Measurements from ENCODE around the gene RFTN1. TPM values are rescaled to one million over a fixed set of nuclear protein-coding genes. Genes with fewer than 3 reads are reported as not detected.

The RFTN1 gene
- total RNA-seq, 4 donors from 2014 or later = 10.3 to 26.9 (median 22.3) TPM

DNA sequence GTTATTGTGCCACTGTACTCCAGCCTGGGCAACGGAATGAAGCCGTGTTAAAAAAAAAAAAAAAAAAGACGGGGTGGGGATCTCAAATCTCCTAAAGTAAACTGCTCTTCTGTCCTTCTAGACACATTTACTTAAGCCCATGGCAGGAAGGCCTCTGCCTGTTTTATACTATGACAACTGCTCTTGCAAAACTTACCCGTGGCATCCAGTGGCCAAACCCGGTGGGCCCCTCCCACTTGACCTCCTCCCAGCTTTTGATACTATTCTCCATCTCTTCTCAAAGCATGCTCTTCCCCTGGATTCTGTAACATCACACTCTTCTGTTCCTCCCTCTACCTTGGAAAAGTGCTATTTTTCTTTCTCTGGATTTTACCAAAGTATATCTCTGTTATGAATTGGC lies 112.2 kb downstream of the RFTN1 start:
- Histone ChIP-seq H3K4me1 (peaks cover 7% of the 10 kb centered on the region), H3K27ac (no peak overlapping the region), H3K9me3 (no peaks in the 10 kb centered on the region), H3K27me3 (no peaks in the 10 kb centered on the region), H3K4me3 (no peak overlapping the region), H3K36me3 (no peaks in the 10 kb centered on the region)
- WGBS = 77% methylated on average over 5 of the region's 5 CpGs
- no peak for TF ChIP-seq POLR2AphosphoS5 (IDR thresholded peaks at IDR 0.05)
- TF ChIP-seq, protein P1, sequence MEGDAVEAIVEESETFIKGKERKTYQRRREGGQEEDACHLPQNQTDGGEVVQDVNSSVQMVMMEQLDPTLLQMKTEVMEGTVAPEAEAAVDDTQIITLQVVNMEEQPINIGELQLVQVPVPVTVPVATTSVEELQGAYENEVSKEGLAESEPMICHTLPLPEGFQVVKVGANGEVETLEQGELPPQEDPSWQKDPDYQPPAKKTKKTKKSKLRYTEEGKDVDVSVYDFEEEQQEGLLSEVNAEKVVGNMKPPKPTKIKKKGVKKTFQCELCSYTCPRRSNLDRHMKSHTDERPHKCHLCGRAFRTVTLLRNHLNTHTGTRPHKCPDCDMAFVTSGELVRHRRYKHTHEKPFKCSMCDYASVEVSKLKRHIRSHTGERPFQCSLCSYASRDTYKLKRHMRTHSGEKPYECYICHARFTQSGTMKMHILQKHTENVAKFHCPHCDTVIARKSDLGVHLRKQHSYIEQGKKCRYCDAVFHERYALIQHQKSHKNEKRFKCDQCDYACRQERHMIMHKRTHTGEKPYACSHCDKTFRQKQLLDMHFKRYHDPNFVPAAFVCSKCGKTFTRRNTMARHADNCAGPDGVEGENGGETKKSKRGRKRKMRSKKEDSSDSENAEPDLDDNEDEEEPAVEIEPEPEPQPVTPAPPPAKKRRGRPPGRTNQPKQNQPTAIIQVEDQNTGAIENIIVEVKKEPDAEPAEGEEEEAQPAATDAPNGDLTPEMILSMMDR (IDR thresholded peaks at IDR 0.05) = no peak
- no peak for TF ChIP-seq EP300 (IDR thresholded peaks at IDR 0.05)
- TF ChIP-seq POLR2A (IDR thresholded peaks at IDR 0.05) = no peak
- DNase-seq (ENCODE audit: low spot score in 2 of 2) = no peak

DNA sequence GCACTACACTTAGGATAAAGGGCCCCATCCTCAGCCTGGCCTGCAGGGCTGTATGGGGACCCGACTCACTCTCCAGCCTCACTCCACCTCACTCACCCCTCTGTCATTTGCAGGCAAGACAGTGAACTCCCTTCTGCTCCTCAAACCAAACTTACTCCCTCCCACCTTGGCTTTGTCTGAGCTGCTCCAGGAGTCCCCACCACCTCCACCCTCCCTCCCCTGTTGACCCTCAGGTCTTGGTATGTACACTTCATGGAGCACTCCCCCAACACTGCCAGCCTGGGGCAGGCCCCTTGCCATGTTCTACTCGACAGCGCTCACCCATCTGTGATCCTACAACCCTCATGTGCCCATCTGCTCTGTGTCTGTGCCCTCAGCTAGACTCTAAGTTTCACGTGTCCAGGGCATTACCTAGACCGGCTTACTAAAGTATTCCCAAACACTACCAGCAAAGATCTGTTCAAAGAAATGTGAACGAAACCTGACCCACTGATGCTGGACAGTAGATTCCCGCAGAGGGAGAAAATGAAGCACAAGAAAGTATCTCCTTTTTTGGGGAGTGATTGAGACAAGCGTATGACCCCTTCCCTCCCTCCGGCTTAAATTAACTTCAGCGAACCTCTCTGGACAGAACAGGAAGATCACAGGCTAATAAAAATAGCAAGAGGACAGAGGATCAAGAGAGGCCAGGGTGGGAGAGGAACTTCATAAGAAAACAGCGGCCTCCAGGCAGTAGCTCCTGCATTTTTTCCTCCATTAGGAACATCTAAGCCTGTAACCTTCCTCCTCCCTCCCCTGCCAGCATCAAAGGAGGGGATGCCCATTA lies 113.2 kb downstream of the RFTN1 start:
- no peak for TF ChIP-seq POLR2A (IDR thresholded peaks at IDR 0.05)
- TF ChIP-seq EP300 (IDR thresholded peaks at IDR 0.05) = no peak
- TF ChIP-seq, protein P1 (IDR thresholded peaks at IDR 0.05) = no peak
- no peak for TF ChIP-seq POLR2AphosphoS5 (IDR thresholded peaks at IDR 0.05)
- Histone ChIP-seq H3K27me3 (no peaks in the 10 kb centered on the region), H3K36me3 (no peaks in the 10 kb centered on the region), H3K4me1 (peaks cover 8% of the 10 kb centered on the region), H3K27ac (peak overlapping the region; percentile 2), H3K9me3 (no peaks in the 10 kb centered on the region), H3K4me3 (no peak overlapping the region)
- no peak for DNase-seq (ENCODE audit: low spot score in 2 of 2)
- whole genome bisulfite sequencing = 91% methylated on average over 11 of the region's 11 CpGs

DNA sequence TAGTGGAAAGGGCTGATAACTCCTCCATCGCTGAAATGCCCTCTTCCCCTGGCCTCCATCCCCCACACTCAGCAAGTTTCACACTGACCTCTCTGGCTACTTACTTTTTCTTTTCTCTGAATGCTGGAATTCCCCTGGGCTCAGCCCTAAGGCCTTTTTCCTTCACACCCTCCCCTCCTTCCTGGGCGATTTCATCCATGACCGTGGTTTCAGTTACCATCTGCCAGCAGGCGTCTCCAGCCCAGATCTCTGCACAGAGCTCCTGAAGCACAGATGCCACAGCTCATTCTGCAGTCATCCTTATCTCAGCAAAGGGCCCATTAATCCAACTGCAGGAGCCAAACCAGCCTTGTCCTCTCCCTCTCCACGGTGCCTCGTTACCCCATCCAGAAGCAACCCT lies 114.0 kb downstream of the RFTN1 start:
- peak in 1 of 2 donors; percentile 80 for DNase-seq (ENCODE audit: low spot score in 2 of 2)
- Histone ChIP-seq H3K36me3 (no peaks in the 10 kb centered on the region), H3K4me3 (no peak overlapping the region), H3K9me3 (no peaks in the 10 kb centered on the region), H3K27ac (no peak overlapping the region), H3K4me1 (peaks cover 11% of the 10 kb centered on the region), H3K27me3 (no peaks in the 10 kb centered on the region)
- TF ChIP-seq POLR2A (IDR thresholded peaks at IDR 0.05) = no peak
- TF ChIP-seq, protein P1 (IDR thresholded peaks at IDR 0.05) = no peak
- WGBS = 52% methylated on average over 6 of the region's 6 CpGs

DNA sequence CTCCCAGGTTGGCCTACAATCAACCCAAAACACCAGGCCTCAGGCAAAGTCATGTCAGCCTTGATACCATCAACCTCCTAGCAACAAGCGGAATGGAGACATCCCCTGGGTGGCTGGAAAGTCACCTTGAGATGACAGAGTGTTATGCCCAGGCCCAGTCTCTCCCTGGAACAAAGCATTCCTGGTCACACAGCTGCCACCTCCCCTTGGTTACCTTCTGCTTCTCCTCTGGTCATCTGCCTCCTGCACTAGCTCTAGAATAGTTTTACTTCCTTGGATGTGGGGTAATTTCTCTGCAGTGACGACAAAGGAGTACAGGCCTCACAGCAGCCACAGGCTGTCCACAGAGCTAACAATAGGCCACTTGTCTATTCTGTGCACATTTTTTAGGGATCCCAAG lies 114.9 kb downstream of the RFTN1 start:
- Histone ChIP-seq H3K36me3 (no peaks in the 10 kb centered on the region), H3K27ac (peak overlapping the region; percentile 29), H3K9me3 (no peaks in the 10 kb centered on the region), H3K4me1 (peaks cover 11% of the 10 kb centered on the region), H3K27me3 (no peaks in the 10 kb centered on the region), H3K4me3 (no peak overlapping the region)
- DNase-seq (ENCODE audit: low spot score in 2 of 2) = no peak
- WGBS = 59% methylated on average over 2 of the region's 2 CpGs
- TF ChIP-seq, protein P1 (IDR thresholded peaks at IDR 0.05) = no peak
- TF ChIP-seq POLR2AphosphoS5 (IDR thresholded peaks at IDR 0.05) = no peak
- TF ChIP-seq POLR2A (IDR thresholded peaks at IDR 0.05) = no peak
- TF ChIP-seq EP300 (IDR thresholded peaks at IDR 0.05) = no peak

DNA sequence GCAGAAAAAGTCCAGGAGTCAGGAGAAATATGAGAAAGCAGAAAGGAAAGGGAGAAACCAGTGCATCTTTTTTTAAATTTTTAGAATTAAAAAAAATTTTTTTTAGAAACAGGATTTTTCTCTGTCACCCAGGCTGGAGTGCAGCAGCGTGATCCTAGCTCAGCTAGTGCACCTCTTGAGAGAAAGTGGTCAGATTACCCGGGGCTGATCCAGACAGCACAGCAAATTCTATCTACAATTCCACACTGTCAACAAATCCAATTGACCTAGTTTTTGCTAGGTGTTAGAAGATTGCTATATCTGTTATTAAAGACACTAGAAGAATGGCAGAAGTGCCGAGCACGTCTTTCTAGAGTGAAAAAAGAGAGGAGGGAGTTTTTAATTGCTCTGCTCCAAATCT lies 117.3 kb downstream of the RFTN1 start:
- no peak for DNase-seq (ENCODE audit: low spot score in 2 of 2)
- no peaks in the 10 kb centered on the region for H3K27me3 ChIP-seq
- WGBS = 89% methylated on average over 4 of the region's 4 CpGs
- no peaks in the 10 kb centered on the region for H3K36me3 ChIP-seq
- H3K27ac ChIP-seq = no peak overlapping the region
- TF ChIP-seq POLR2A (IDR thresholded peaks at IDR 0.05) (no peak), POLR2AphosphoS5 (IDR thresholded peaks at IDR 0.05) (no peak), EP300 (IDR thresholded peaks at IDR 0.05) (no peak)
- TF ChIP-seq, protein P1 (IDR thresholded peaks at IDR 0.05) = no peak
- H3K4me3 ChIP-seq = no peak overlapping the region
- peaks cover 21% of the 10 kb centered on the region for H3K4me1 ChIP-seq
- no peaks in the 10 kb centered on the region for H3K9me3 ChIP-seq

Data from suprapubic skin (tissue), 4 donors.